Mesothelial cell of epicardium (in vitro differentiated cells): ENCODE results near the gene SLC7A5. TPM values are rescaled to one million over a fixed set of nuclear protein-coding genes. Genes with fewer than 3 reads are reported as not detected.

Source experiments
- DNase-seq, 2 experiments: peaks; one replicate each; pipeline ENCODE4 v3.0.0; 2021; ENCODE audit warnings: low spot score in 2 of 2; ENCODE audit not compliant: unreplicated experiment in 2 of 2
- H3K27ac Mint-ChIP-seq: 2 replicates; pipeline ENCODE4 v1.8.0; 2021; ENCODE audit warnings: mixed read lengths
- H3K27me3 Mint-ChIP-seq: 2 replicates; pipeline ENCODE4 v1.8.0; 2021; ENCODE audit warnings: low read depth, mixed read lengths
- H3K36me3 Mint-ChIP-seq: 2 replicates; pipeline ENCODE4 v1.8.0; 2021; ENCODE audit warnings: mixed read lengths
- H3K4me1 Mint-ChIP-seq: 2 replicates; pipeline ENCODE4 v1.8.0; 2021; ENCODE audit warnings: mixed read lengths
- H3K4me3 Mint-ChIP-seq: 2 replicates; pipeline ENCODE4 v1.8.0; 2021; ENCODE audit warnings: mild to moderate bottlenecking, moderate library complexity, mixed read lengths
- H3K9me3 Mint-ChIP-seq: 2 replicates; pipeline ENCODE4 v1.8.0; 2021; ENCODE audit warnings: mixed read lengths
- total RNA-seq: library from RNA; stranded (reverse); gene quantifications from 3 replicates; pipeline ENCODE4 v1.2.1, GENCODE V29; 2021
- TF ChIP-seq, protein P1 (sequence below): fragments of 200-600 bp; sonication (generic); IDR thresholded peaks from one replicate; pipeline ENCODE4 v1.5.0; 2021; ENCODE audit warnings: antibody characterized with exemption; ENCODE audit not compliant: unreplicated experiment

The SLC7A5 gene
- total RNA-seq, 1 donor from 2014 or later, result 70.0 TPM

DNA sequence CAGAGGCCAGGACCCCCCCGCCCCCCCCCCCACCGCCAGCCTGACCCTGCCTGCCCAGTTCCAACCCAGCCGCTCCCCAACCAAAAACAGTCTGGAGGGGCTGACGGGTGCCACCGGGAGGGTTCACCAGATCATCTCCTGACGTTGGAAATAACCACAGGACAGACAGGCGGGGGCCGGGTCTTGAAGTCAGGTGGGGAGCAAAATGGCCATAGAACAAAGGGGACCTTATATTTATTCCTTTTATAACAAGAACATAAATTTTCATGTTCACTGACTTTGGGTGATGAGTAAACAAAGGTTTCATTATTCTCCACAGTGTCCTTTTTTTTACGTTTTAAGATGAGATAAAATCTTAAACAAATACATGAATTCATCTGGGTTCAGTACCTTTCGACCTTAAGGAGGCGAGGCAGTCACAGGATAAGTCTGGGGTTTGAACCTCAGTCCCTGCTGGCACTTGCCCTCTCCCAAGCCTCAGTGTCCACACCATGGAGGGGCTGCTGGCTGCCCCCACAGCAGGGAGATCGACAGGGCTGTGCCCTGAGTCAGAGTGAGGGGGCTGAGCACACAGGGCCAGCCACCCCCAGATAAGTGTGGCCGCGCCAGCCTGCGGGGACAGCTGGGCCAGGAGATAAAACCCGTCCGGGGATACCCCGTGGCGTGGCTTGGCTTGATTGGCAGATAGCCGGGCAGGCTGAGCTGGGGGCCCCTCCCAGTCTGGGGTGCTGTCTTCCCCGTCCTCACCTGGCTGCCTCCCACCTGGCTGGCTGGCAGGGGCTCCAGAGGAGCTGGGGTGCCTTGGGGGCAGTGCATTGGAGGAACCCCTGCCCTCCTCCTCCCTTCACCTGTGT lies 15.0 kb downstream of the SLC7A5 start:
- TF ChIP-seq, protein P1, sequence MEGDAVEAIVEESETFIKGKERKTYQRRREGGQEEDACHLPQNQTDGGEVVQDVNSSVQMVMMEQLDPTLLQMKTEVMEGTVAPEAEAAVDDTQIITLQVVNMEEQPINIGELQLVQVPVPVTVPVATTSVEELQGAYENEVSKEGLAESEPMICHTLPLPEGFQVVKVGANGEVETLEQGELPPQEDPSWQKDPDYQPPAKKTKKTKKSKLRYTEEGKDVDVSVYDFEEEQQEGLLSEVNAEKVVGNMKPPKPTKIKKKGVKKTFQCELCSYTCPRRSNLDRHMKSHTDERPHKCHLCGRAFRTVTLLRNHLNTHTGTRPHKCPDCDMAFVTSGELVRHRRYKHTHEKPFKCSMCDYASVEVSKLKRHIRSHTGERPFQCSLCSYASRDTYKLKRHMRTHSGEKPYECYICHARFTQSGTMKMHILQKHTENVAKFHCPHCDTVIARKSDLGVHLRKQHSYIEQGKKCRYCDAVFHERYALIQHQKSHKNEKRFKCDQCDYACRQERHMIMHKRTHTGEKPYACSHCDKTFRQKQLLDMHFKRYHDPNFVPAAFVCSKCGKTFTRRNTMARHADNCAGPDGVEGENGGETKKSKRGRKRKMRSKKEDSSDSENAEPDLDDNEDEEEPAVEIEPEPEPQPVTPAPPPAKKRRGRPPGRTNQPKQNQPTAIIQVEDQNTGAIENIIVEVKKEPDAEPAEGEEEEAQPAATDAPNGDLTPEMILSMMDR, result no peak
- peak overlapping the region; percentile 96 for H3K27ac Mint-ChIP-seq
- H3K9me3 Mint-ChIP-seq, result no peaks in the 10 kb centered on the region
- H3K36me3 Mint-ChIP-seq, result no peaks in the 10 kb centered on the region
- H3K4me3 Mint-ChIP-seq, result no peak overlapping the region
- peaks cover 63% of the 10 kb centered on the region for H3K4me1 Mint-ChIP-seq
- H3K27me3 Mint-ChIP-seq, result no peaks in the 10 kb centered on the region
- no peak for DNase-seq

DNA sequence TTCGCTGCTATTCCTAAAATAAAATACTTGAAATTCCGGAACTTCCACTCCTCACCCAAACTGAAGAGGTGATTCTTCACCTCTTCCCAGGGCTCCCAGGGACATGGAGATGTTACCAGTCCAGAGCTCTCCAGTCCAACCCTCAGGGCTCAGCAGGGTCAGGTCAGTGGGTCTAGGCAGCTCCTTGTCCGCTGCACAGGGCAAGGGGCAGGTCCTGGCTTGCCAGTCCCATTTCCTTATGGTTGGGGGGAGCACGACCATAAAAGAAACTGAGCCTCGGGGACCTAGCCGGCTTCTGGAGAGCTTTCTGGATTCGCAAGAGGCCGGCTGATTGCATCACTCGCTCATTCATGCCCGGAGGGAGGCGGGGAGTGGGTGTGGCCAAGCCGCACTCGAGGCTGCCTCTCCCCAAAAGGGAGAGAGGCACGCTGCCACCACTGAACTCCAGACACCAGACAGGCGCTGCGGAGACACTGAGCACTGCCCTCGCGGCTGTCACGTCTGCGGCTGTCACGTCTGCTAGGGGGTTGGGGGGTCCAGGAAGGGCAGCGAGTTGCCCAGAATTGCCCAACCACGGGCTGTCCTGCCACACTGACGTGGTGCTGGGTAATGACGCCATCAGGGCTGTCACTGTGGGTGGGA lies 15.8 kb downstream of the SLC7A5 start:
- Mint-ChIP-seq H3K36me3 (no peaks in the 10 kb centered on the region), H3K4me3 (peak overlapping the region; percentile 48), H3K4me1 (peaks cover 63% of the 10 kb centered on the region), H3K27me3 (no peaks in the 10 kb centered on the region), H3K9me3 (no peaks in the 10 kb centered on the region), H3K27ac (peak overlapping the region; percentile 98)
- TF ChIP-seq, protein P1, result no peak
- DNase-seq, result peak; percentile 75 to 93

DNA sequence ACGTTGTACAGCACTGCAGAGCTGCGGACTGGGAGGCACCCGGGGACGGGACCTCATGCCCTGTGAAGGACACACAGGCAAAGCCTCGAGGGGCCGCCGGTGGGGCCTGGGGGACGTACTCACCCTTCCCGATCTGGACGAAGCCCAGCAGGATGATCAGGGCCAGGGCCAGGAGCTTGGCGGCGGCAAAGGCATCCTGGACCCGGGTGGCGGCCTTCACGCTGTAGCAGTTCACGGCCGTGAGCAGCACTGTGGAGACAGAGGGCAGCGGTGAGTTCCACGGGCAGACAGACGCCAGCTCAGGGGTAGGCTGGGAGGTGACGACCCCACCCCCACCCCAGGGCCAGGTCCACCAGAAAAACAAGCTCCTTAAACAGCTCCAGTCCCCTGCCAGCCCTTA lies 17.7 kb downstream of the SLC7A5 start:
- no peak for DNase-seq
- Mint-ChIP-seq H3K9me3 (no peaks in the 10 kb centered on the region), H3K4me3 (no peak overlapping the region), H3K27ac (peak overlapping the region; percentile 47), H3K4me1 (peaks cover 61% of the 10 kb centered on the region), H3K36me3 (no peaks in the 10 kb centered on the region), H3K27me3 (no peaks in the 10 kb centered on the region)
- TF ChIP-seq, protein P1, result no peak

- no peaks in the 10 kb centered on the region for H3K27me3 Mint-ChIP-seq
- H3K9me3 Mint-ChIP-seq, result no peaks in the 10 kb centered on the region
- no peaks in the 10 kb centered on the region for H3K36me3 Mint-ChIP-seq
- peaks cover 59% of the 10 kb centered on the region for H3K4me1 Mint-ChIP-seq
- TF ChIP-seq, protein P1, result no peak
- no peak for DNase-seq
- H3K27ac Mint-ChIP-seq, result peak overlapping the region; percentile 47
- H3K4me3 Mint-ChIP-seq, result no peak overlapping the region
Observed at GRCh38 chr16:87851141-87851587, 18.1 kb downstream of the SLC7A5 start.

GRCh38 chr16:87850009-87851006 lies 19.0 kb downstream of the SLC7A5 start:
- no peak overlapping the region for H3K4me3 Mint-ChIP-seq
- H3K4me1 Mint-ChIP-seq, result peaks cover 50% of the 10 kb centered on the region
- no peaks in the 10 kb centered on the region for H3K9me3 Mint-ChIP-seq
- H3K36me3 Mint-ChIP-seq, result no peaks in the 10 kb centered on the region
- DNase-seq, result peak; percentile 63 to 87
- H3K27ac Mint-ChIP-seq, result peak overlapping the region; percentile 47
- TF ChIP-seq, protein P1, result peak; percentile 94
- no peaks in the 10 kb centered on the region for H3K27me3 Mint-ChIP-seq
